ENCODE results near the gene GPC6.

- TF ChIP-seq CTCF (IDR thresholded peaks at IDR 0.05) (no peak), CBX2 (IDR thresholded peaks at IDR 0.05; ENCODE audit: borderline replicate concordance, low read depth) (no peak), JUNB (IDR thresholded peaks at IDR 0.05) (no peak), ZSCAN20 (CRISPR knock-in tag; IDR thresholded peaks at IDR 0.05) (no peak), SREBF2 (IDR thresholded peaks at IDR 0.05) (no peak), POLR2A (IDR thresholded peaks at IDR 0.05; ENCODE audit: low read length) (no peak), HMGXB4 (CRISPR knock-in tag; IDR thresholded peaks at IDR 0.05; ENCODE audit: borderline replicate concordance) (no peak), TP53 (CRISPR knock-in tag; IDR thresholded peaks at IDR 0.05) (no peak), NFE2L2 (conservative IDR thresholded peaks at IDR 0.05; ENCODE audit: low read length) (no peak), REST (IDR thresholded peaks at IDR 0.05) (no peak), RFX5 (IDR thresholded peaks at IDR 0.05) (no peak), SMC3 (IDR thresholded peaks at IDR 0.05) (no peak), PHF8 (IDR thresholded peaks at IDR 0.05; ENCODE audit: borderline replicate concordance, low read depth) (no peak), PBX3 (IDR thresholded peaks at IDR 0.05) (no peak)
Measured at GRCh38 chr13:93305886-93306285, 79.3 kb downstream of the GPC6 start.

Data from A549 (cell line).